GM12878 (cell line): ENCODE results near the gene NELFB. TPM values are rescaled to one million over a fixed set of nuclear protein-coding genes. Genes with fewer than 3 reads are reported as not detected.

Experiments used
- ATAC-seq: fragments of 200-7000 bp; cut with Tn5 transposase; 3 replicates; pipeline ENCODE4 v1.9.1; 2020; ENCODE audit warnings: mild to moderate bottlenecking, moderate library complexity
- BruUV-seq: library from RNA; stranded (reverse); fragments of 400-500 nt; replicated peaks from 2 replicates; lab custom pipeline; 2021; lab: Mats Ljungman, UMichigan
- CTCF ChIA-PET: fragments of 300-600 bp; sonication (Branson Sonifier 250); formaldehyde crosslinking; extraction: SDS; loops from one replicate; lab custom pipeline; 2021; ENCODE audit warnings: inconsistent platforms; lab: Yijun Ruan, JAX
- POLR2A ChIA-PET: fragments of 350-600 bp; formaldehyde crosslinking; extraction: SDS; loops from one replicate; lab custom pipeline; 2021; ENCODE audit warnings: inconsistent platforms; lab: Charles Lee
- RAD21 ChIA-PET: fragments of 300-600 bp; sonication (Branson Sonifier 250); formaldehyde crosslinking; loops from one replicate; lab custom pipeline; 2023; ENCODE audit warnings: antibody characterized with exemption; ENCODE audit not compliant: unreplicated experiment; lab: Charles Lee
- SMC1A ChIA-PET: fragments of 300-600 bp; sonication (Branson Sonifier 250); formaldehyde crosslinking; loops from one replicate; lab custom pipeline; 2023; ENCODE audit not compliant: unreplicated experiment, uncharacterized antibody; lab: Charles Lee
- DNase-seq: peaks from one replicate; pipeline ENCODE4 v3.0.0-alpha.2; 2011; ENCODE audit warnings: low read depth, low spot score
- FAIRE-seq: peaks from 3 replicates; lab custom pipeline; 2011; peaks lifted over from hg19 to GRCh38; lab: Jason Lieb, UNC
- H2AFZ ChIP-seq: 2 replicates; pipeline ENCODE4 v1.6.0; 2011; ENCODE audit warnings: low read depth, low read length, control low read depth; ENCODE audit not compliant: control insufficient read depth
- H3K27ac ChIP-seq: 2 replicates; pipeline ENCODE4 v1.5.1; 2011; ENCODE audit warnings: control low read depth; ENCODE audit not compliant: control insufficient read depth, insufficient read depth
- H3K27me3 ChIP-seq, 2 experiments: replicated peaks in 1 of 2; 2 replicates each; pipeline versions ENCODE4 v1.6.0 to v1.6.1; 2011; ENCODE audit warnings: low read length in 1 of 2; ENCODE audit not compliant: control insufficient read depth in 2 of 2, insufficient read depth in 2 of 2
- H3K36me3 ChIP-seq, 2 experiments: 2 replicates each; pipeline ENCODE4 v1.5.1; 2011; ENCODE audit warnings: low read length in 1 of 2; ENCODE audit not compliant: control insufficient read depth in 2 of 2, insufficient read depth in 2 of 2
- H3K4me1 ChIP-seq: 2 replicates; pipeline ENCODE4 v1.6.1; 2011; ENCODE audit warnings: mild to moderate bottlenecking, low read length, moderate library complexity, mixed read lengths; ENCODE audit not compliant: control insufficient read depth, insufficient read depth
- H3K4me2 ChIP-seq: 2 replicates; pipeline ENCODE4 v1.6.0; 2011; ENCODE audit warnings: control low read depth; ENCODE audit not compliant: control insufficient read depth, insufficient read depth
- H3K4me3 ChIP-seq: fragments of 200-600 bp; sonication (generic); 2 replicates; pipeline ENCODE4 v1.5.1; 2016
- H3K79me2 ChIP-seq: 2 replicates; pipeline ENCODE4 v1.6.0; 2011; ENCODE audit warnings: low read length; ENCODE audit not compliant: control insufficient read depth, insufficient read depth
- H3K9ac ChIP-seq: 2 replicates; pipeline ENCODE4 v1.8.0; 2011; ENCODE audit warnings: low read length, control low read depth, mixed read lengths; ENCODE audit not compliant: control insufficient read depth, insufficient read depth
- H3K9me3 ChIP-seq: replicated peaks from 3 replicates; pipeline ENCODE4 v1.5.1; 2011; ENCODE audit warnings: mild to moderate bottlenecking, low read length; ENCODE audit not compliant: control insufficient read depth, insufficient read depth
- H4K20me1 ChIP-seq: 2 replicates; pipeline ENCODE4 v1.6.0; 2011; ENCODE audit not compliant: control insufficient read depth, insufficient read depth
- E4F1 ChIP-seq: fragments of 450-650 bp; IDR thresholded peaks from 2 replicates; pipeline ENCODE4 v1.6.1; 2018; ENCODE audit warnings: borderline replicate concordance, mild to moderate bottlenecking; ENCODE audit not compliant: partially characterized antibody
- NFYA ChIP-seq: IDR thresholded peaks from 2 replicates; pipeline ENCODE4 v1.6.1; 2011; ENCODE audit warnings: low read depth, mild to moderate bottlenecking, low read length, improper control_type of control experiment, borderline replicate concordance
- RUNX3 ChIP-seq: IDR thresholded peaks from 2 replicates; pipeline ENCODE4 v1.6.1; 2012; ENCODE audit warnings: low read length, inconsistent platforms
- SIX5 ChIP-seq: IDR thresholded peaks from 2 replicates; pipeline ENCODE4 v1.6.1; 2011; ENCODE audit warnings: mild to moderate bottlenecking, low read depth, low read length, moderate library complexity; ENCODE audit not compliant: severe bottlenecking
- WGBS: methylation state at CpG from one replicate; pipeline ENCODE4 v1.1.6; 2016; ENCODE audit warnings: low lambda C conversion rate; ENCODE audit not compliant: insufficient replicate concordance, insufficient coverage; ENCODE audit errors: missing lambda C conversion rate; 5-methylcytosine and 5-hydroxymethylcytosine counted together
- in situ Hi-C: fragments of 300-500 bp; cut with MboI; formaldehyde crosslinking; loops from 9 replicates; pipeline ENCODE4 v1.14.3; 2018; ENCODE audit warnings: mixed read lengths
- intact Hi-C: fragments of 100-400 bp; cut with micrococcal nuclease; formaldehyde crosslinking; loops from one replicate; pipeline ENCODE4 v1.14.2; 2022; ENCODE audit not compliant: unreplicated experiment
- polyA plus RNA-seq, 11 experiments: library from polyadenylated mRNA; depleted of rRNA in 4 of 11; unstranded in 6 of 11; stranded (reverse) in 5 of 11; fragments of >200 nt; fragmentation: Nextera tagmentation in 4 of 11; fragmentation: Illumina TruSeq in 1 of 11; extraction: Ambion mirVana in 4 of 11; extraction: Trizol in 1 of 11; gene quantifications; 1 replicate in 1 of 11; 2 replicates in 10 of 11; pipeline versions ENCODE4 v1.2.1 to v1.2.3, GENCODE V29; 2011 to 2016; ENCODE audit warnings: inconsistent platforms in 2 of 11, missing spikeins in 2 of 11, low read depth in 1 of 11
- total RNA-seq, 4 experiments: library from RNA; depleted of rRNA in 3 of 4; stranded (reverse); fragments of >200 nt in 3 of 4; fragmentation: Illumina TruSeq in 1 of 4; extraction: Trizol in 1 of 4; gene quantifications; 2 replicates each; pipeline versions ENCODE4 v1.2.1 to v1.2.3, GENCODE V29; 2013 to 2021

Gene NELFB
- total and polyA plus RNA-seq, 10 of the 15 experiments (the other 5 are each of a cell fraction or from before 2014, with no cell fraction given) = 0.19 to 63.4 (median 30.9) TPM

GRCh38 chr9:137298401-137299202 lies 43.5 kb downstream of the NELFB start:
- Histone ChIP-seq H3K4me2 (peak overlapping the region; percentile 17; the same call in 1 of the 2 replicates), H3K27me3 (no peaks in the 10 kb centered on the region; a peak in 1 of 4 replicates), H3K79me2 (no peaks in the 10 kb centered on the region; the same call in 1 of the 2 replicates), H3K36me3 (no peaks in the 10 kb centered on the region), H3K4me3 (no peak overlapping the region), H3K9ac (no peak overlapping the region), H2AFZ (no peak overlapping the region), H3K27ac (no peak overlapping the region), H3K9me3 (peaks cover 2% of the 10 kb centered on the region; the same call in 2 of the 3 replicates), H4K20me1 (no peaks in the 10 kb centered on the region), H3K4me1 (peaks cover 23% of the 10 kb centered on the region)
- RAD21 ChIA-PET = no interaction called here
- SMC1A ChIA-PET = no interaction called here
- no peak for FAIRE-seq
- BruUV-seq = no TSS peak
- TF ChIP-seq SIX5 (no peak), E4F1 (no peak), RUNX3 (no peak), NFYA (no peak)
- 64% methylated on average over 24 of the region's 24 CpGs for WGBS
- POLR2A ChIA-PET = interaction anchor here (1.1 kb wide), 1 partner anchor 147 kb away, joined by 3 read pairs; no protein-coding TSS in a partner anchor
- ATAC-seq = no peak
- CTCF ChIA-PET = interaction anchor here (0.6 to 2.5 kb wide), 3 partner anchors 12 to 208 kb away, joined by 3 to 5 read pairs (median 3); no protein-coding TSS in a partner anchor
- no peak for DNase-seq
- in situ Hi-C loops (no loop called here), intact Hi-C loops (loop anchor here (10.0 kb wide), 1 partner anchor 226 kb away; no protein-coding TSS in a partner anchor)
